Measurements from ENCODE around the gene SERPINF2.
"Not testable (repeated sequence)": the region's sequence is repeated elsewhere in the genome, so short reads cannot be mapped to it uniquely, and the experiment has no call there.

SERPINF2 gene

GRCh38 chr17:1742371-1743087 is at the start of gene SERPINF2:
Gene SERPINF2, plus strand, starts transcription at chr17:1742871. Its CDS starts 2,125 bp downstream, at chr17:1744996.
- Histone ChIP-seq H3K27me3 (ENCODE audit: insufficient read depth, low read length) (no peaks in the 10 kb centered on the region), H3K4me3 (ENCODE audit: low read depth, low read length) (no peak within 1 kb of the TSS), H3K79me2 (ENCODE audit: control insufficient read depth, insufficient read depth, low read length, unreplicated experiment) (no peaks in the 10 kb centered on the region), H2AFZ (ENCODE audit: low read length, unreplicated experiment) (no peak within 1 kb of the TSS), H3K36me3 (ENCODE audit: insufficient read depth, low read length) (peaks cover 5% of the 10 kb centered on the region; the same call in 1 of the 2 replicates), H3K4me1 (ENCODE audit: control insufficient read depth, insufficient read depth, low read length, unreplicated experiment) (no peaks in the 10 kb centered on the region), H3K27ac (ENCODE audit: low read depth, low read length) (no peak within 1 kb of the TSS)

- no peak overlapping the region for H3K27ac ChIP-seq (ENCODE audit: low read depth, low read length)
Measured at GRCh38 chr17:1693339-1693738, 49.3 kb upstream of the SERPINF2 start.

GRCh38 chr17:1695365-1695764 is 47.3 kb upstream of the SERPINF2 start:
- H3K4me1 ChIP-seq (ENCODE audit: control insufficient read depth, insufficient read depth, low read length, unreplicated experiment) = no peaks in the 10 kb centered on the region
- H2AFZ ChIP-seq (ENCODE audit: low read length, unreplicated experiment) = no peak overlapping the region
- H3K4me3 ChIP-seq (ENCODE audit: low read depth, low read length) = no peak overlapping the region
- H3K27me3 ChIP-seq (ENCODE audit: insufficient read depth, low read length) = no peaks in the 10 kb centered on the region
- H3K36me3 ChIP-seq (ENCODE audit: insufficient read depth, low read length) = no peaks in the 10 kb centered on the region
- H3K27ac ChIP-seq (ENCODE audit: low read depth, low read length) = no peak overlapping the region
- H3K79me2 ChIP-seq (ENCODE audit: control insufficient read depth, insufficient read depth, low read length, unreplicated experiment) = no peaks in the 10 kb centered on the region

More at GRCh38 chr17:1693339-1693738, 49.3 kb upstream of the SERPINF2 start:
- no peaks in the 10 kb centered on the region for H3K4me1 ChIP-seq (ENCODE audit: control insufficient read depth, insufficient read depth, low read length, unreplicated experiment)
- H3K79me2 ChIP-seq (ENCODE audit: control insufficient read depth, insufficient read depth, low read length, unreplicated experiment) = no peaks in the 10 kb centered on the region
- H3K4me3 ChIP-seq (ENCODE audit: low read depth, low read length) = no peak overlapping the region
- no peaks in the 10 kb centered on the region for H3K27me3 ChIP-seq (ENCODE audit: insufficient read depth, low read length)
- no peaks in the 10 kb centered on the region for H3K36me3 ChIP-seq (ENCODE audit: insufficient read depth, low read length)
- no peak overlapping the region for H2AFZ ChIP-seq (ENCODE audit: low read length, unreplicated experiment)

- Histone ChIP-seq H3K27ac (ENCODE audit: low read depth, low read length) (no peak overlapping the region), H3K4me1 (ENCODE audit: control insufficient read depth, insufficient read depth, low read length, unreplicated experiment) (no peaks in the 10 kb centered on the region), H3K4me3 (ENCODE audit: low read depth, low read length) (no peak overlapping the region), H2AFZ (ENCODE audit: low read length, unreplicated experiment) (no peak overlapping the region), H3K36me3 (ENCODE audit: insufficient read depth, low read length) (no peaks in the 10 kb centered on the region), H3K27me3 (ENCODE audit: insufficient read depth, low read length) (no peaks in the 10 kb centered on the region), H3K79me2 (ENCODE audit: control insufficient read depth, insufficient read depth, low read length, unreplicated experiment) (no peaks in the 10 kb centered on the region)
Measured at GRCh38 chr17:1697681-1698080, 45.0 kb upstream of the SERPINF2 start.

GRCh38 chr17:1699891-1700290 is 42.8 kb upstream of the SERPINF2 start:
- not testable (repeated sequence) for H3K4me3 ChIP-seq (ENCODE audit: low read depth, low read length); H3K79me2 ChIP-seq (ENCODE audit: control insufficient read depth, insufficient read depth, low read length, unreplicated experiment); H3K36me3 ChIP-seq (ENCODE audit: insufficient read depth, low read length); H2AFZ ChIP-seq (ENCODE audit: low read length, unreplicated experiment); H3K27ac ChIP-seq (ENCODE audit: low read depth, low read length); H3K4me1 ChIP-seq (ENCODE audit: control insufficient read depth, insufficient read depth, low read length, unreplicated experiment); H3K27me3 ChIP-seq (ENCODE audit: insufficient read depth, low read length)

- Histone ChIP-seq H3K27ac (ENCODE audit: low read depth, low read length) (no peak overlapping the region), H3K79me2 (ENCODE audit: control insufficient read depth, insufficient read depth, low read length, unreplicated experiment) (no peaks in the 10 kb centered on the region), H3K36me3 (ENCODE audit: insufficient read depth, low read length) (no peaks in the 10 kb centered on the region), H2AFZ (ENCODE audit: low read length, unreplicated experiment) (no peak overlapping the region), H3K27me3 (ENCODE audit: insufficient read depth, low read length) (no peaks in the 10 kb centered on the region), H3K4me3 (ENCODE audit: low read depth, low read length) (no peak overlapping the region), H3K4me1 (ENCODE audit: control insufficient read depth, insufficient read depth, low read length, unreplicated experiment) (no peaks in the 10 kb centered on the region)
Measured at GRCh38 chr17:1703063-1703462, 39.6 kb upstream of the SERPINF2 start.

- Histone ChIP-seq H3K4me3 (ENCODE audit: low read depth, low read length) (no peak overlapping the region), H3K27me3 (ENCODE audit: insufficient read depth, low read length) (no peaks in the 10 kb centered on the region), H3K27ac (ENCODE audit: low read depth, low read length) (no peak overlapping the region), H3K36me3 (ENCODE audit: insufficient read depth, low read length) (no peaks in the 10 kb centered on the region), H2AFZ (ENCODE audit: low read length, unreplicated experiment) (no peak overlapping the region), H3K4me1 (ENCODE audit: control insufficient read depth, insufficient read depth, low read length, unreplicated experiment) (no peaks in the 10 kb centered on the region), H3K79me2 (ENCODE audit: control insufficient read depth, insufficient read depth, low read length, unreplicated experiment) (no peaks in the 10 kb centered on the region)
Measured at GRCh38 chr17:1705004-1705403, 37.7 kb upstream of the SERPINF2 start.

GRCh38 chr17:1707107-1707506 is 35.6 kb upstream of the SERPINF2 start:
- no peak overlapping the region for H2AFZ ChIP-seq (ENCODE audit: low read length, unreplicated experiment)
- H3K4me1 ChIP-seq (ENCODE audit: control insufficient read depth, insufficient read depth, low read length, unreplicated experiment) = peaks cover 14% of the 10 kb centered on the region
- H3K27ac ChIP-seq (ENCODE audit: low read depth, low read length) = no peak overlapping the region
- H3K27me3 ChIP-seq (ENCODE audit: insufficient read depth, low read length) = no peaks in the 10 kb centered on the region
- peaks cover 7% of the 10 kb centered on the region for H3K79me2 ChIP-seq (ENCODE audit: control insufficient read depth, insufficient read depth, low read length, unreplicated experiment)
- peaks cover 7% of the 10 kb centered on the region for H3K36me3 ChIP-seq (ENCODE audit: insufficient read depth, low read length)
- no peak overlapping the region for H3K4me3 ChIP-seq (ENCODE audit: low read depth, low read length)

- H3K27me3 ChIP-seq (ENCODE audit: insufficient read depth, low read length) = not testable (repeated sequence)
Measured at GRCh38 chr17:1708791-1709346, 33.8 kb upstream of the SERPINF2 start.

GRCh38 chr17:1709403-1709951 is 33.2 kb upstream of the SERPINF2 start:
- Histone ChIP-seq H3K79me2 (ENCODE audit: control insufficient read depth, insufficient read depth, low read length, unreplicated experiment) (peaks cover 31% of the 10 kb centered on the region), H3K27me3 (ENCODE audit: insufficient read depth, low read length) (no peaks in the 10 kb centered on the region), H3K4me3 (ENCODE audit: low read depth, low read length) (peak overlapping the region; percentile 71), H3K4me1 (ENCODE audit: control insufficient read depth, insufficient read depth, low read length, unreplicated experiment) (peaks cover 35% of the 10 kb centered on the region), H2AFZ (ENCODE audit: low read length, unreplicated experiment) (no peak overlapping the region), H3K27ac (ENCODE audit: low read depth, low read length) (no peak overlapping the region), H3K36me3 (ENCODE audit: insufficient read depth, low read length) (peaks cover 29% of the 10 kb centered on the region)

More at GRCh38 chr17:1708791-1709346, 33.8 kb upstream of the SERPINF2 start:
- not testable (repeated sequence) for H3K4me3 ChIP-seq (ENCODE audit: low read depth, low read length); H3K27ac ChIP-seq (ENCODE audit: low read depth, low read length); H2AFZ ChIP-seq (ENCODE audit: low read length, unreplicated experiment)
- Histone ChIP-seq H3K36me3 (ENCODE audit: insufficient read depth, low read length) (peaks cover 24% of the 10 kb centered on the region), H3K79me2 (ENCODE audit: control insufficient read depth, insufficient read depth, low read length, unreplicated experiment) (peaks cover 25% of the 10 kb centered on the region), H3K4me1 (ENCODE audit: control insufficient read depth, insufficient read depth, low read length, unreplicated experiment) (peaks cover 32% of the 10 kb centered on the region)

Data from ACC112 (cell line).